ENCODE results near the gene OGA. TPM values are rescaled to one million over a fixed set of nuclear protein-coding genes. Genes with fewer than 3 reads are reported as not detected.

Gene OGA
- total and polyA plus RNA-seq, 2 of the 8 experiments (the other 6 are each of a cell fraction or from before 2014, with no cell fraction given), result 31.2 to 107 TPM

- 88% methylated on average over 1 of the region's 1 CpG; no CpG with 5 or more reads in 1 of the 2 experiments for WGBS, 2 experiments (ENCODE audit: extremely low coverage in 1 of 2, insufficient coverage in 1 of 2, insufficient read length in 1 of 2, insufficient replicate concordance in 2 of 2, low coverage in 1 of 2, low lambda C conversion rate in 2 of 2, missing lambda C conversion rate in 1 of 2)
- Histone ChIP-seq H3K4me2 (ENCODE audit: insufficient read depth in 1 of 2, low read depth in 2 of 2, low read length in 2 of 2) (no peak overlapping the region), H3K79me2 (ENCODE audit: control insufficient read depth in 1 of 2, insufficient read depth in 2 of 2, low read length in 2 of 2) (no peaks in the 10 kb centered on the region), H3K56ac (replicated peaks; ENCODE audit: insufficient read length, low read depth, low read length) (no peak overlapping the region), H3K23me2 (ENCODE audit: low read depth, low read length) (no peaks in the 10 kb centered on the region), H4K5ac (ENCODE audit: insufficient read length, low read depth, low read length) (no peak overlapping the region), H3K14ac (ENCODE audit: insufficient read length) (no peak overlapping the region), H2AFZ (ENCODE audit: low read length) (no peak overlapping the region), H3K18ac (ENCODE audit: extremely low read depth, low read length) (no peak overlapping the region), H3K9ac (replicated peaks in 1 of 4; ENCODE audit: extremely low read depth in 1 of 4, low read depth in 3 of 4, low read length in 3 of 4) (no peak overlapping the region), H2BK20ac (ENCODE audit: low read length) (no peak overlapping the region), H3K9me3 (ENCODE audit: insufficient read depth in 2 of 2, low read depth in 1 of 2, low read length in 1 of 2) (peaks cover 0 to 6% of the 10 kb centered on the region in 2 experiments; a peak in 2 of 4 replicates), H3K36me3 (ENCODE audit: control insufficient read depth in 2 of 4, insufficient read depth in 4 of 4, low read length in 3 of 4) (no peaks in the 10 kb centered on the region; a peak in 1 of 8 replicates), H4K91ac (replicated peaks; ENCODE audit: insufficient read length, low read length) (no peak overlapping the region), H3K23ac (ENCODE audit: insufficient read length) (no peak overlapping the region), H3K27ac (ENCODE audit: low read depth, low read length) (no peak overlapping the region), H3K4me1 (replicated peaks in 1 of 4; ENCODE audit: control insufficient read depth in 3 of 4, insufficient read depth in 4 of 4, low read length in 3 of 4) (no peaks in the 10 kb centered on the region), H2BK120ac (replicated peaks; ENCODE audit: low read depth, low read length) (no peak overlapping the region), H3K27me3 (replicated peaks in 1 of 4; ENCODE audit: control insufficient read depth in 3 of 4, extremely low read depth in 1 of 4, insufficient read depth in 3 of 4, low read length in 3 of 4) (no peaks in the 10 kb centered on the region; a peak in 1 of 7 replicates), H2BK15ac (ENCODE audit: low read length) (no peak overlapping the region), H2BK5ac (ENCODE audit: low read depth, low read length) (no peak overlapping the region), H4K8ac (ENCODE audit: extremely low read depth, insufficient read depth, low read length) (no peak overlapping the region), H3K4ac (replicated peaks; ENCODE audit: insufficient read length, low read depth, low read length) (no peak overlapping the region), H3K4me3 (ENCODE audit: extremely low read depth in 1 of 4, insufficient read depth in 2 of 4, low read depth in 3 of 4, low read length in 4 of 4) (no peak overlapping the region), H2BK12ac (ENCODE audit: low read depth, low read length) (no peak overlapping the region), H3K79me1 (ENCODE audit: low read depth, low read length) (no peaks in the 10 kb centered on the region; the same call in 1 of the 2 replicates), H4K20me1 (replicated peaks in 1 of 2; ENCODE audit: control insufficient read depth in 1 of 2, insufficient read depth in 2 of 2, low read length in 2 of 2) (no peaks in the 10 kb centered on the region), H2AK5ac (ENCODE audit: low read depth, low read length) (no peak overlapping the region)
- FAIRE-seq, result no peak
- ChIA-PET CTCF (ENCODE audit: partially characterized antibody) (interaction anchor here (0.7 to 8.3 kb wide), 13 partner anchors 8 to 215 kb away, joined by 3 to 70 read pairs (median 5); partner anchors contain the start of gene KCNIP2), POLR2A (ENCODE audit: partially characterized antibody) (interaction anchor here (1.7 kb wide), 1 partner anchor 39 kb away, joined by 3 read pairs; the partner anchor contains the start of gene OGA)
- DNase-seq (ENCODE audit: low read depth in 1 of 2, low spot score in 2 of 2), result no peak
- TF ChIP-seq TEAD4 (IDR thresholded peaks at IDR 0.05; ENCODE audit: low read depth, low read length) (no peak), ATF3 (IDR thresholded peaks at IDR 0.05; ENCODE audit: insufficient read depth, low read depth, low read length) (no peak), SIN3A (conservative IDR thresholded peaks at IDR 0.05 in 1 of 2, IDR thresholded peaks at IDR 0.05 in 1 of 2; ENCODE audit: low read depth in 1 of 2, low read length in 2 of 2) (no peak), E2F6 (IDR thresholded peaks at IDR 0.05) (no peak), MAFK (IDR thresholded peaks at IDR 0.05; ENCODE audit: low read depth, low read length) (no peak), NANOG (IDR thresholded peaks at IDR 0.05; ENCODE audit: insufficient read depth, low read depth, low read length, poor library complexity, severe bottlenecking) (no peak), MAX (IDR thresholded peaks at IDR 0.05) (no peak), RBBP5 (IDR thresholded peaks at IDR 0.05; ENCODE audit: borderline replicate concordance, low read depth, low read length) (no peak), CBX8 (IDR thresholded peaks at IDR 0.05; ENCODE audit: borderline replicate concordance, low read depth, low read length) (no peak), SIRT6 (IDR thresholded peaks at IDR 0.05; ENCODE audit: low read length) (no peak)
These were observed 39.7 kb upstream of the OGA start for GRCh38 chr10:101857802-101858476.

Measured in H1 (cell line).